MM.1S (cell line): ENCODE results near the gene ASB2.

Experiments used
- DNase-seq: peaks from one replicate; pipeline ENCODE4 v3.0.0-alpha.2; 2015
- H2AFZ ChIP-seq: fragments of 300-600 bp; sonication (generic); 2 replicates; pipeline ENCODE4 v1.6.0; 2016; ENCODE audit warnings: antibody characterized with exemption, low read length
- H3F3A ChIP-seq: fragments of 300-600 bp; sonication (generic); 2 replicates; pipeline ENCODE4 v1.6.1; 2016; ENCODE audit warnings: mild to moderate bottlenecking, antibody characterized with exemption, low read length, moderate library complexity, mixed read lengths; ENCODE audit not compliant: insufficient read depth
- H3K27ac ChIP-seq: fragments of 300-600 bp; sonication (generic); 2 replicates; pipeline ENCODE4 v1.5.1; 2016; ENCODE audit warnings: mild to moderate bottlenecking, low read length
- H3K27me3 ChIP-seq: fragments of 300-600 bp; sonication (generic); replicated peaks from 2 replicates; pipeline ENCODE4 v1.6.0; 2016; ENCODE audit warnings: low read length; ENCODE audit not compliant: insufficient read depth
- H3K36me3 ChIP-seq: fragments of 300-600 bp; sonication (generic); replicated peaks from 2 replicates; pipeline ENCODE4 v1.6.1; 2016; ENCODE audit warnings: mild to moderate bottlenecking, low read length, mixed read lengths; ENCODE audit not compliant: insufficient read depth
- H3K4me1 ChIP-seq: fragments of 300-600 bp; sonication (generic); 2 replicates; pipeline ENCODE4 v1.6.1; 2016; ENCODE audit warnings: low read length, mixed read lengths
- H3K4me2 ChIP-seq: fragments of 300-600 bp; sonication (generic); 2 replicates; pipeline ENCODE4 v1.6.0; 2016; ENCODE audit warnings: low read depth, low read length
- H3K4me3 ChIP-seq: fragments of 300-600 bp; sonication (generic); 2 replicates; pipeline ENCODE4 v1.5.1; 2016; ENCODE audit warnings: low read length, mixed read lengths
- H3K79me2 ChIP-seq: fragments of 300-600 bp; sonication (generic); 2 replicates; pipeline ENCODE4 v1.6.1; 2016; ENCODE audit warnings: mixed run types, low read length, mixed read lengths
- H3K9ac ChIP-seq: fragments of 300-600 bp; sonication (generic); 2 replicates; pipeline ENCODE4 v1.6.1; 2016; ENCODE audit warnings: low read length, mixed read lengths
- H3K9me2 ChIP-seq: fragments of 300-600 bp; sonication (generic); replicated peaks from 2 replicates; pipeline ENCODE4 v1.6.1; 2016; ENCODE audit warnings: mild to moderate bottlenecking, low read length, mixed read lengths; ENCODE audit not compliant: insufficient read depth
- H3K9me3 ChIP-seq: fragments of 300-600 bp; sonication (generic); replicated peaks from 2 replicates; pipeline ENCODE4 v1.6.1; 2016; ENCODE audit warnings: mild to moderate bottlenecking, low read length, mixed read lengths; ENCODE audit not compliant: insufficient read depth
- H4K20me1 ChIP-seq: fragments of 300-600 bp; sonication (generic); 2 replicates; pipeline ENCODE4 v1.6.1; 2016; ENCODE audit warnings: mild to moderate bottlenecking, low read length, moderate library complexity, mixed read lengths; ENCODE audit not compliant: insufficient read depth
- CTCF ChIP-seq: fragments of 300-600 bp; sonication (generic); IDR thresholded peaks from 2 replicates; pipeline ENCODE4 v1.5.1; 2016; ENCODE audit warnings: antibody characterized with exemption, low read length, mixed read lengths
- EZH2 ChIP-seq: fragments of 300-600 bp; sonication (generic); optimal IDR thresholded peaks from 2 replicates; pipeline ENCODE3; 2017; ENCODE audit warnings: low read depth, mild to moderate bottlenecking, antibody characterized with exemption, low read length, mixed read lengths
- EZH2phosphoT487 ChIP-seq: fragments of 300-600 bp; sonication (generic); IDR thresholded peaks from 2 replicates; pipeline ENCODE4 v1.6.1; 2018; ENCODE audit warnings: antibody characterized with exemption, low read length

The ASB2 gene

DNA sequence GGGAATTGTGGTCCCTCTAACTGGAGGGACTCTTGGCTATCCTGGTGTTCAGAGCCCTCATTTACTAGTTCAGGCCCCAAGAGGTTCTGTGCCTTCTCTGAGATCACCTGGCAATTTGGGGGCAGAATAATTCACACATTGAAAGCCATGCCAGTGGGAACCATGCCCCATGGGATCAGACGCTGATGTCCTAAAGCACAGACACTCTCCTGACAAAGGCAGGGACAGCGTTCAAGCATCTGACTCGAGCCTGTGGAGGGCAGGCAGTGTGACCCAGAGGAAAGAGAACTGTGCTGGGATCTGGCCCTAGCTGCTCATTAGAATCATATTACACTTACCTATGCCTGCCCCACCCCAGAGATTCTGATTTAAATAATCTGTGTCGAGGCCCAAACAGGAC lies 2.4 kb upstream of the ASB2 start:
- no peak for DNase-seq
- Histone ChIP-seq H3K9me2 (no peaks in the 10 kb centered on the region), H3K4me3 (no peak overlapping the region), H3K4me2 (peak overlapping the region; percentile 27), H3K27me3 (no peaks in the 10 kb centered on the region), H3K9me3 (no peaks in the 10 kb centered on the region), H3K27ac (peak overlapping the region; percentile 99), H4K20me1 (no peaks in the 10 kb centered on the region), H3K36me3 (no peaks in the 10 kb centered on the region), H3F3A (peaks cover 37% of the 10 kb centered on the region), H3K79me2 (peaks cover 11% of the 10 kb centered on the region), H3K9ac (peak overlapping the region; percentile 53), H2AFZ (no peak overlapping the region), H3K4me1 (peaks cover 55% of the 10 kb centered on the region)
- TF ChIP-seq EZH2 (no peak), CTCF (no peak), EZH2phosphoT487 (no peak)

- Histone ChIP-seq H3F3A (peaks cover 37% of the 10 kb centered on the region), H3K9ac (peak overlapping the region; percentile 53), H3K4me2 (peak overlapping the region; percentile 97; the same call in 1 of the 2 replicates), H3K9me3 (no peaks in the 10 kb centered on the region), H3K27me3 (no peaks in the 10 kb centered on the region), H3K36me3 (no peaks in the 10 kb centered on the region), H3K9me2 (no peaks in the 10 kb centered on the region), H3K79me2 (peaks cover 11% of the 10 kb centered on the region), H4K20me1 (no peaks in the 10 kb centered on the region), H3K27ac (peak overlapping the region; percentile 99), H3K4me3 (no peak overlapping the region), H2AFZ (no peak overlapping the region), H3K4me1 (peaks cover 55% of the 10 kb centered on the region)
- TF ChIP-seq EZH2 (no peak), EZH2phosphoT487 (no peak), CTCF (no peak)
- peak; percentile 88 for DNase-seq
Measured at GRCh38 chr14:93977790-93978581, 1.6 kb upstream of the ASB2 start.

GRCh38 chr14:93977171-93977570 lies 801 bp upstream of the ASB2 start:
- H3K4me3 ChIP-seq = peak overlapping the region; percentile 56
- H3K9me2 ChIP-seq = no peaks in the 10 kb centered on the region
- H3K27me3 ChIP-seq = no peaks in the 10 kb centered on the region
- peak overlapping the region; percentile 99 for H3K27ac ChIP-seq
- H3K36me3 ChIP-seq = no peaks in the 10 kb centered on the region
- no peaks in the 10 kb centered on the region for H3K9me3 ChIP-seq
- DNase-seq = no peak
- peaks cover 11% of the 10 kb centered on the region for H3K79me2 ChIP-seq
- H4K20me1 ChIP-seq = no peaks in the 10 kb centered on the region
- H3K4me2 ChIP-seq = peak overlapping the region; percentile 97
- peaks cover 37% of the 10 kb centered on the region for H3F3A ChIP-seq
- peak overlapping the region; percentile 26; the same call in 1 of the 2 replicates for H2AFZ ChIP-seq
- TF ChIP-seq EZH2phosphoT487 = no peak
- no peak for TF ChIP-seq CTCF
- TF ChIP-seq EZH2 = no peak
- peaks cover 55% of the 10 kb centered on the region for H3K4me1 ChIP-seq
- H3K9ac ChIP-seq = peak overlapping the region; percentile 72
